ENCODE measurements around the gene EFEMP1.

DNA sequence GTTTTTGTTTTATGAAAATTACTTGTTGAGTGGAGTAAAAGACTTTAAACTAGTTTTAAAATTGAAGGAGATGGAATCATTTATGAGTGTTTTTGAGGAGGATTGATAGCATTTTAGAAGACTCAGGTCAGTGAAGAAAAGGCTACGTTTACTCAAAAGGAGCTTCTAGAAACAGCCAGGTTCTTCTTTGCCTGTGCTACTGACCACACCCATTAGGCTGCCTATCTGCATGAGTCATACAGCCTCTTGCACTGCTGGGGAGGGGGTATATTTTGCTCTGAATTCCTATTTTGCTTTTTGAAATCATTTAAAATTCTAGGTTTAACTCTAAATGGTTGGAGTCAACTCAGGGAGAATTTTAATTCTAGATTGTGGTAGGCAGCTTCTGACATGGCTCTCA is 22.3 kb downstream of the EFEMP1 start:
- no peak for TF ChIP-seq POLR2A (IDR thresholded peaks at IDR 0.05)
- TF ChIP-seq, protein P1, sequence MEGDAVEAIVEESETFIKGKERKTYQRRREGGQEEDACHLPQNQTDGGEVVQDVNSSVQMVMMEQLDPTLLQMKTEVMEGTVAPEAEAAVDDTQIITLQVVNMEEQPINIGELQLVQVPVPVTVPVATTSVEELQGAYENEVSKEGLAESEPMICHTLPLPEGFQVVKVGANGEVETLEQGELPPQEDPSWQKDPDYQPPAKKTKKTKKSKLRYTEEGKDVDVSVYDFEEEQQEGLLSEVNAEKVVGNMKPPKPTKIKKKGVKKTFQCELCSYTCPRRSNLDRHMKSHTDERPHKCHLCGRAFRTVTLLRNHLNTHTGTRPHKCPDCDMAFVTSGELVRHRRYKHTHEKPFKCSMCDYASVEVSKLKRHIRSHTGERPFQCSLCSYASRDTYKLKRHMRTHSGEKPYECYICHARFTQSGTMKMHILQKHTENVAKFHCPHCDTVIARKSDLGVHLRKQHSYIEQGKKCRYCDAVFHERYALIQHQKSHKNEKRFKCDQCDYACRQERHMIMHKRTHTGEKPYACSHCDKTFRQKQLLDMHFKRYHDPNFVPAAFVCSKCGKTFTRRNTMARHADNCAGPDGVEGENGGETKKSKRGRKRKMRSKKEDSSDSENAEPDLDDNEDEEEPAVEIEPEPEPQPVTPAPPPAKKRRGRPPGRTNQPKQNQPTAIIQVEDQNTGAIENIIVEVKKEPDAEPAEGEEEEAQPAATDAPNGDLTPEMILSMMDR (IDR thresholded peaks at IDR 0.05), result no peak

Measured in esophagus squamous epithelium (tissue), 4 donors.